ENCODE results near the gene SLAMF9. TPM values are rescaled to one million over a fixed set of nuclear protein-coding genes. Genes with fewer than 3 reads are reported as not detected.

The SLAMF9 gene
- total and polyA plus RNA-seq, 4 donors: 0.25 to 0.68 (median 0.64) TPM; not detected in 1

GRCh38 chr1:159920651-159921050, 33.4 kb downstream of the SLAMF9 start:
- H3K36me3 ChIP-seq (ENCODE audit: control insufficient read depth in 4 of 4, insufficient read depth in 3 of 4, low read depth in 1 of 4, low read length in 3 of 4): peaks cover 8 to 31% (median 23%) of the 10 kb centered on the region in 4 donors
- peaks cover 12 to 30% (median 23%) of the 10 kb centered on the region in 4 donors for H3K4me1 ChIP-seq (ENCODE audit: control insufficient read depth in 4 of 4, insufficient read depth in 4 of 4, low read length in 3 of 4)
- 92% methylated on average over 1 of the region's 1 CpG for WGBS
- no peak overlapping the region for H3K27ac ChIP-seq (ENCODE audit: low read depth in 1 of 2, low read length in 2 of 2)
- TF ChIP-seq SP1 (IDR thresholded peaks at IDR 0.05) (no peak), GABPA (IDR thresholded peaks at IDR 0.05 in 1 of 2, conservative IDR thresholded peaks at IDR 0.05 in 1 of 2) (no peak), EGR1 (IDR thresholded peaks at IDR 0.05; ENCODE audit: low read depth in 2 of 2) (no peak), YY1 (IDR thresholded peaks at IDR 0.05) (no peak), NR2F2 (IDR thresholded peaks at IDR 0.05) (no peak), ZBTB33 (IDR thresholded peaks at IDR 0.05) (no peak), RXRA (IDR thresholded peaks at IDR 0.05) (no peak), REST (IDR thresholded peaks at IDR 0.05) (no peak), HNF4G (IDR thresholded peaks at IDR 0.05) (no peak), RAD21 (IDR thresholded peaks at IDR 0.05) (no peak), MAX (IDR thresholded peaks at IDR 0.05) (no peak), FOXA2 (IDR thresholded peaks at IDR 0.05) (no peak)
- no peak overlapping the region for H3K4me3 ChIP-seq (ENCODE audit: low read depth in 1 of 3, low read length in 3 of 3)
- no peak overlapping the region for H3K9ac ChIP-seq (ENCODE audit: low read depth in 1 of 2, low read length in 2 of 2)
- no peak for DNase-seq (ENCODE audit: low spot score)
- no peaks in the 10 kb centered on the region for H3K27me3 ChIP-seq (ENCODE audit: control insufficient read depth in 4 of 4, insufficient read depth in 4 of 4, low read length in 3 of 4)
- H3K9me3 ChIP-seq (ENCODE audit: control insufficient read depth in 4 of 4, low read length in 3 of 4): no peaks in the 10 kb centered on the region

- H3K27me3 ChIP-seq (ENCODE audit: control insufficient read depth in 4 of 4, insufficient read depth in 4 of 4, low read length in 3 of 4): no peaks in the 10 kb centered on the region
- no peak overlapping the region for H3K4me3 ChIP-seq (ENCODE audit: low read depth in 1 of 3, low read length in 3 of 3)
- no peak for DNase-seq (ENCODE audit: low spot score)
- peaks cover 12 to 30% (median 23%) of the 10 kb centered on the region in 4 donors for H3K4me1 ChIP-seq (ENCODE audit: control insufficient read depth in 4 of 4, insufficient read depth in 4 of 4, low read length in 3 of 4)
- no peak overlapping the region for H3K9ac ChIP-seq (ENCODE audit: low read depth in 1 of 2, low read length in 2 of 2)
- no peak overlapping the region for H3K27ac ChIP-seq (ENCODE audit: low read depth in 1 of 2, low read length in 2 of 2)
- H3K9me3 ChIP-seq (ENCODE audit: control insufficient read depth in 4 of 4, low read length in 3 of 4): no peaks in the 10 kb centered on the region
- WGBS: 95% methylated on average over 10 of the region's 10 CpGs
- peaks cover 8 to 31% (median 23%) of the 10 kb centered on the region in 4 donors for H3K36me3 ChIP-seq (ENCODE audit: control insufficient read depth in 4 of 4, insufficient read depth in 3 of 4, low read depth in 1 of 4, low read length in 3 of 4)
- no peak for TF ChIP-seq REST (IDR thresholded peaks at IDR 0.05)
- TF ChIP-seq JUND (IDR thresholded peaks at IDR 0.05): no peak
- TF ChIP-seq FOXA1 (IDR thresholded peaks at IDR 0.05): no peak
- TF ChIP-seq MAX (IDR thresholded peaks at IDR 0.05): no peak
- no peak for TF ChIP-seq RAD21 (IDR thresholded peaks at IDR 0.05)
- no peak for TF ChIP-seq HNF4A (conservative IDR thresholded peaks at IDR 0.05)
- no peak for TF ChIP-seq SP1 (IDR thresholded peaks at IDR 0.05)
- no peak for TF ChIP-seq FOXA2 (IDR thresholded peaks at IDR 0.05)
- TF ChIP-seq GABPA (IDR thresholded peaks at IDR 0.05 in 1 of 2, conservative IDR thresholded peaks at IDR 0.05 in 1 of 2): no peak
- TF ChIP-seq HNF4G (IDR thresholded peaks at IDR 0.05): no peak
- TF ChIP-seq YY1 (IDR thresholded peaks at IDR 0.05): no peak
- no peak for TF ChIP-seq ATF3 (IDR thresholded peaks at IDR 0.05)
- TF ChIP-seq EGR1 (IDR thresholded peaks at IDR 0.05; ENCODE audit: low read depth in 2 of 2): no peak
- TF ChIP-seq CTCF (IDR thresholded peaks at IDR 0.05; ENCODE audit: low read depth, low read length, missing input control): no peak
- no peak for TF ChIP-seq ZBTB33 (IDR thresholded peaks at IDR 0.05)
- TF ChIP-seq TAF1 (conservative IDR thresholded peaks at IDR 0.05): no peak
Observed at GRCh38 chr1:159920202-159920601, 33.8 kb downstream of the SLAMF9 start.

All from liver (tissue), 9 donors.